A549 (cell line): ENCODE data around the gene RFX1. TPM values are rescaled to one million over a fixed set of nuclear protein-coding genes. Genes with fewer than 3 reads are reported as not detected.
A peak's percentile ranks its signal among the peaks of the same experiment; 100 is the strongest.

Source experiments
- ATAC-seq, 2 experiments: fragments of 200-7000 bp in 1 of 2; fragments of >200 bp in 1 of 2; cut with Nextera tagmentation in 1 of 2; cut with Tn5 transposase in 1 of 2; 3 replicates each; pipeline versions ENCODE4 v1.8.0 to v1.9.1; 2018 to 2020; ENCODE audit warnings: mild to moderate bottlenecking in 1 of 2, moderate library complexity in 1 of 2
- CTCF ChIA-PET: fragments of 300-600 bp; sonication (Branson Sonifier 250); formaldehyde crosslinking; extraction: SDS; loops from one replicate; lab custom pipeline; 2021; ENCODE audit warnings: antibody characterized with exemption, inconsistent platforms; lab: Yijun Ruan, JAX
- POLR2A ChIA-PET: fragments of 350-600 bp; formaldehyde crosslinking; extraction: SDS; loops from one replicate; lab custom pipeline; 2021; ENCODE audit warnings: antibody characterized with exemption, inconsistent platforms; lab: Yijun Ruan, JAX
- DNase-seq, 2 experiments: peaks; one replicate each; pipeline versions ENCODE4 v3.0.0 to v3.0.0-alpha.2; 2011 to 2016; ENCODE audit warnings: low read depth in 1 of 2, low spot score in 1 of 2
- FAIRE-seq: peaks from 2 replicates; lab custom pipeline; 2011; peaks lifted over from hg19 to GRCh38; lab: Jason Lieb, UNC
- H3K27ac ChIP-seq, 2 experiments: fragments of >200 bp; sonication (Bioruptor Twin); formaldehyde crosslinking; 3 replicates each; pipeline ENCODE4 v1.5.1; 2016 to 2017
- H3K4me1 ChIP-seq: fragments of >200 bp; sonication (Bioruptor Twin); formaldehyde crosslinking; 3 replicates; pipeline ENCODE4 v1.6.1; 2016
- H3K4me2 ChIP-seq: fragments of >200 bp; sonication (Bioruptor Twin); formaldehyde crosslinking; 3 replicates; pipeline ENCODE4 v1.6.1; 2016
- H3K4me3 ChIP-seq: fragments of >200 bp; sonication (Bioruptor Twin); formaldehyde crosslinking; 3 replicates; pipeline ENCODE4 v1.5.1; 2016
- H3K9me3 ChIP-seq: fragments of >200 bp; sonication (Bioruptor Twin); formaldehyde crosslinking; 3 replicates; pipeline ENCODE4 v1.6.1; 2016
- CBX2 ChIP-seq: fragments of 200-600 bp; sonication (generic); IDR thresholded peaks from 2 replicates; pipeline ENCODE4 v1.6.1; 2016; ENCODE audit warnings: low read depth, mild to moderate bottlenecking, borderline replicate concordance
- CBX8 ChIP-seq: fragments of 200-600 bp; sonication (generic); IDR thresholded peaks from 2 replicates; pipeline ENCODE4 v1.6.1; 2016
- CHD2 ChIP-seq: fragments of 150-350 bp; IDR thresholded peaks from 2 replicates; pipeline ENCODE4 v1.6.1; 2014; ENCODE audit warnings: low read length; ENCODE audit not compliant: partially characterized antibody
- EHF ChIP-seq: fragments of 250-450 bp; sonication (Bioruptor Pico); IDR thresholded peaks from 2 replicates; pipeline ENCODE4 v1.5.0; 2020; ENCODE audit warnings: mild to moderate bottlenecking
- EP300 ChIP-seq, 2 experiments: fragments of >200 bp; sonication (Bioruptor Twin); formaldehyde crosslinking; IDR thresholded peaks; 2 replicates in 1 of 2; 3 replicates in 1 of 2; pipeline ENCODE4 v1.6.1; 2016 to 2017
- ESRRA ChIP-seq: fragments of 150-350 bp; IDR thresholded peaks from 2 replicates; pipeline ENCODE4 v1.6.1; 2014; ENCODE audit warnings: mild to moderate bottlenecking, low read length, borderline replicate concordance
- FOXS1 ChIP-seq: fragments of 250-450 bp; sonication (Bioruptor Pico); IDR thresholded peaks from 2 replicates; pipeline ENCODE4 v1.5.0; 2020; ENCODE audit warnings: mild to moderate bottlenecking, moderate library complexity
- GATA3 ChIP-seq: IDR thresholded peaks from 2 replicates; pipeline ENCODE4 v1.6.1; 2012; ENCODE audit warnings: borderline replicate concordance
- HDAC2 ChIP-seq: fragments of 200-600 bp; sonication (generic); IDR thresholded peaks from 2 replicates; pipeline ENCODE4 v1.6.1; 2016
- HEYL ChIP-seq: fragments of 250-450 bp; sonication (Bioruptor Pico); IDR thresholded peaks from 2 replicates; pipeline ENCODE4 v1.8.0; 2021; ENCODE audit warnings: mild to moderate bottlenecking, moderate library complexity
- HOXB13 ChIP-seq: fragments of 250-450 bp; sonication (Bioruptor Pico); IDR thresholded peaks from 2 replicates; pipeline ENCODE4 v1.5.0; 2020; ENCODE audit warnings: low read depth, mild to moderate bottlenecking, moderate library complexity
- JUNB ChIP-seq: fragments of >200 bp; sonication (Bioruptor Twin); formaldehyde crosslinking; IDR thresholded peaks from 2 replicates; pipeline ENCODE4 v1.6.1; 2016
- MAFK ChIP-seq: fragments of 450-650 bp; IDR thresholded peaks from 2 replicates; pipeline ENCODE4 v1.6.1; 2014; ENCODE audit not compliant: partially characterized antibody
- MAZ ChIP-seq: fragments of 150-350 bp; IDR thresholded peaks from 2 replicates; pipeline ENCODE4 v1.6.1; 2014; ENCODE audit warnings: antibody characterized with exemption, low read depth, low read length, borderline replicate concordance
- NFE2L2 ChIP-seq: fragments of 150-350 bp; conservative IDR thresholded peaks from 2 replicates; pipeline ENCODE4 v1.6.1; 2014; ENCODE audit warnings: low read length
- POLR2A ChIP-seq: IDR thresholded peaks from 2 replicates; pipeline ENCODE4 v1.6.1; 2012; ENCODE audit warnings: mild to moderate bottlenecking, low read length
- POLR2AphosphoS2 ChIP-seq: conservative IDR thresholded peaks from 2 replicates; pipeline ENCODE4 v1.6.1; 2012; ENCODE audit warnings: low read length, improper control_type of control experiment, inconsistent platforms
- RAD21 ChIP-seq, 2 experiments: fragments of >200 bp in 1 of 2; sonication (Bioruptor Twin) in 1 of 2; formaldehyde crosslinking in 1 of 2; IDR thresholded peaks in 1 of 2; conservative IDR thresholded peaks in 1 of 2; 2 replicates in 1 of 2; 3 replicates in 1 of 2; pipeline ENCODE4 v1.6.1; 2012 to 2018; ENCODE audit warnings: inconsistent platforms in 1 of 2
- RARB ChIP-seq: fragments of 250-450 bp; sonication (Bioruptor Pico); IDR thresholded peaks from 2 replicates; pipeline ENCODE4 v1.8.0; 2021; ENCODE audit warnings: mild to moderate bottlenecking, moderate library complexity
- RCOR1 ChIP-seq: fragments of 150-350 bp; IDR thresholded peaks from 2 replicates; pipeline ENCODE4 v1.6.1; 2014; ENCODE audit warnings: antibody characterized with exemption, low read length, low read depth
- RNF2 ChIP-seq: fragments of 200-600 bp; sonication (generic); IDR thresholded peaks from 2 replicates; pipeline ENCODE4 v1.6.1; 2016; ENCODE audit warnings: low read depth, mild to moderate bottlenecking, antibody characterized with exemption, moderate library complexity, borderline replicate concordance
- SMC3 ChIP-seq: fragments of >200 bp; sonication (Bioruptor Twin); formaldehyde crosslinking; IDR thresholded peaks from 3 replicates; pipeline ENCODE4 v1.6.1; 2018; ENCODE audit warnings: inconsistent platforms
- SREBF2 ChIP-seq: fragments of 450-650 bp; IDR thresholded peaks from 2 replicates; pipeline ENCODE4 v1.6.1; 2014; ENCODE audit warnings: mild to moderate bottlenecking, moderate library complexity
- TFCP2L1 ChIP-seq: fragments of 250-450 bp; sonication (Bioruptor Pico); IDR thresholded peaks from 2 replicates; pipeline ENCODE4 v1.5.0; 2021; ENCODE audit warnings: mild to moderate bottlenecking
- ZFP36 ChIP-seq: fragments of 450-650 bp; IDR thresholded peaks from 2 replicates; pipeline ENCODE4 v1.6.1; 2014; ENCODE audit warnings: borderline replicate concordance; ENCODE audit not compliant: partially characterized antibody
- ZSCAN20 ChIP-seq: fragments of 250-450 bp; sonication (Bioruptor Pico); IDR thresholded peaks from 2 replicates; pipeline ENCODE4 v1.8.0; 2022; ENCODE audit warnings: mild to moderate bottlenecking, moderate library complexity
- WGBS: methylation state at CpG from one replicate; pipeline ENCODE4 v1.1.6; 2017; ENCODE audit errors: missing lambda C conversion rate; 5-methylcytosine and 5-hydroxymethylcytosine counted together
- polyA plus RNA-seq, 4 experiments: library from polyadenylated mRNA; depleted of rRNA in 3 of 4; stranded (reverse); fragments of >200 nt; fragmentation: RNase III in 1 of 4; extraction: RNeasy Plus Mini Kit Qiagen cat#74134 plus additional on column Dnase treatment in 1 of 4; gene quantifications; 2 replicates in 3 of 4; 3 replicates in 1 of 4; pipeline ENCODE4 v1.2.3, GENCODE V29; 2011 to 2017
- TF ChIP-seq, protein P1 (sequence below): IDR thresholded peaks from 2 replicates; pipeline ENCODE4 v1.6.1; 2012
- TF ChIP-seq, protein P2 (sequence below): fragments of 250-450 bp; sonication (Bioruptor Pico); IDR thresholded peaks from 2 replicates; pipeline ENCODE4 v1.5.0; 2020; ENCODE audit warnings: low read depth, mild to moderate bottlenecking, moderate library complexity
- TF ChIP-seq, protein P3 (sequence below): IDR thresholded peaks from 2 replicates; pipeline ENCODE4 v1.6.1; 2012; ENCODE audit warnings: low read depth, borderline replicate concordance
- TF ChIP-seq, protein P4 (sequence below): fragments of >200 bp; sonication (Bioruptor Twin); formaldehyde crosslinking; IDR thresholded peaks from 3 replicates; pipeline ENCODE4 v1.5.1; 2016
- TF ChIP-seq, protein P5 (sequence below): fragments of >200 bp; sonication (Bioruptor Twin); formaldehyde crosslinking; IDR thresholded peaks from 3 replicates; pipeline ENCODE4 v1.6.1; 2016

Gene RFX1
- polyA plus RNA-seq, 2 of the 4 experiments (the other 2 are of a cell fraction): 0.57 to 5.4 TPM

DNA sequence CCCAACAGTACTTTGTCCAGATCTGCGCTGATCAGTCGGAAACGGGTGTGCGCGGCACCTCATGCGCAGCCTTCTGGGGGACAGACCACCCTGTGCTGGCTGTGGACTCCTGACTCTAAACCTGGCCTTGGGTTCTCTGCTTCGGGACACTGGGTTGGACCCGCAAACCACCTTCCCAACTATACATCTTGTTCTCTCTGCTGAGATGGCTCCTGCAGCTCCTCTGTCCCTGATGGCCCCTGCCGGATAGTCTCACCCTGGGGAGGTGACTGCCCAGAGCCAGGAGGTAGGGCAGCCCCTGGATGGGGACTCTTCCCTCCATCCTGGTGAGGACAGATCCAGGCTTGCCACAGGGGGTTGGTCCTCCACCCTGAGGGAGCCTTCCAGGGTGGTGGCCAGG is 23.3 kb downstream of the RFX1 start (continued):
- no peak for TF ChIP-seq TFCP2L1 (CRISPR knock-in tag)
- TF ChIP-seq CHD2: no peak
- TF ChIP-seq JUNB: no peak
- no peak for TF ChIP-seq CBX2

DNA sequence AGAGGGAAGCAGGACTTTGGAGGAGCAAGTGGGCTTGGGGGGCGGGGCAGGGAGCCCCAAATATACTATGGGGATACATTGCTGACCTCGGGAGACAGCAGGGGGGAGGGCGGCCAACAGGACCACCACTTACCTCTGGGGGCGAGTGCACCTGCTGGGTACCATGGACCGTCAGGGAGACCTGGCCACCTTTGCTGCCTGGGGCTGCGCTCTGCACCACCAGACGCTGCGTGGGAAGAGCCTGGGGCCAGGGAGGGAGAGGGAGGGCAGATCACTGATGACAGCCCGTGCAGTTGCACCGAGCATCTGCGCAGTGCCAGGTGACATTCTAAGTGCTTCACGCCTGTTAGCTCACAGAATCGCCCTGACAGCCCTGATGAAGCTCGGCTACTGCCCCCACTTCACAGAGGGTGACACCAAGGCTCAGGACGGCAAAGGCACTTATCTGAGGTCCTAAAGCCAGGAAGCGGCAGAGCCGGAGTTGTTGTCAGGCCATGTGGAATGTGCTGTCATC is 24.1 kb downstream of the RFX1 start:
- CTCF ChIA-PET: no interaction called here
- no peak overlapping the region for H3K4me3 ChIP-seq
- H3K27ac ChIP-seq: no peak overlapping the region
- no peak for FAIRE-seq
- H3K9me3 ChIP-seq: no peaks in the 10 kb centered on the region
- POLR2A ChIA-PET: no interaction called here
- DNase-seq: no peak
- ATAC-seq: no peak
- TF ChIP-seq SREBF2 (no peak), HEYL (CRISPR knock-in tag) (no peak), ZFP36 (no peak), ESRRA (no peak), CBX8 (no peak), POLR2A (no peak), EHF (no peak), RNF2 (no peak), HDAC2 (no peak), GATA3 (no peak), SMC3 (no peak), POLR2AphosphoS2 (no peak)
- TF ChIP-seq, protein P1, sequence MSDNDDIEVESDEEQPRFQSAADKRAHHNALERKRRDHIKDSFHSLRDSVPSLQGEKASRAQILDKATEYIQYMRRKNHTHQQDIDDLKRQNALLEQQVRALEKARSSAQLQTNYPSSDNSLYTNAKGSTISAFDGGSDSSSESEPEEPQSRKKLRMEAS: no peak
- TF ChIP-seq, all 56 proteins: peak for 0
- no peak overlapping the region for H3K4me2 ChIP-seq
- WGBS: 98% methylated on average over 8 of the region's 17 CpGs
- H3K4me1 ChIP-seq: no peaks in the 10 kb centered on the region

DNA sequence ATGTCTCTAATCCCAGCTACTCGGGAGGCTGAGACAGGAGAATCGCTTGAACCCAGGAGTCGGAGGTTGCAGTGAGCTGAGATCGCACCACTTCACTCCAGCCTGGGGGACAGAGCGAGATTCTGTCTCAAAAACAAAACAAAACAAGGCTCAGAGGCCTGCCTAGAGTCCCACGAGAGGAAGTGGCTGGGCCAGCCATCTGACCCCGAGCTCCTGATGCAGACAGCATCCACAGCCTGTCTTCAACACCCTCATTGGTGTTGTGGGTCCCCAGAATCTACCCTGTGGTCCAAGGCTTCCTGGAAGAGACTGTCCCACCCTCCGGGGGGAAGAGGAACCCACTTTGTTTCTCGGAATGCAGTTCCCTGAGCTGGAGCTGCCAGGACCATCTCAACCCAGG is 24.7 kb downstream of the RFX1 start:
- TF ChIP-seq JUNB: no peak
- no peak overlapping the region for H3K27ac ChIP-seq
- ChIA-PET CTCF (no interaction called here), POLR2A (no interaction called here)
- H3K4me1 ChIP-seq: no peaks in the 10 kb centered on the region
- H3K9me3 ChIP-seq: no peaks in the 10 kb centered on the region
- no peak for ATAC-seq
- H3K4me3 ChIP-seq: no peak overlapping the region
- no peak for DNase-seq
- no peak for FAIRE-seq
- no peak overlapping the region for H3K4me2 ChIP-seq
- 95% methylated on average over 7 of the region's 9 CpGs for WGBS

DNA sequence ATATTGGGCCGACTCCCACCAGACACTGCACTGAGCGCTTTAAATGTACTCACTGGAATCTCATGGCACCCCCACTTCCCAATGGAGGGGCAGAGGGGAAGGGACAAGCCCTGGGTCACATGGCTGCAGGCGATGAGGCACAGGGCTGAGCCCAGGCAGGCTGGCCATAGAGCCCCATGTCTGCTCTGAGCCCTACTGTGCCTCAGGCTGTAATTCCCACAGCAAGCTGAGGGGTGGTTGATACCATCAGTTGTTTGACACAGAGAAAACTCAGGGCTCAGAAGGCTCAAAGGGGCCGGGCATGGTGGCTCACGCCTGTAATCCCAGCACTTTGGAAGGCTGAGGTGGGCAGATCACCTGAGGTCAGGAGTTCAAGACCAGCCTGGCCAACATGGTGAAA is 25.1 kb downstream of the RFX1 start:
- 94% methylated on average over 5 of the region's 5 CpGs for WGBS
- no peaks in the 10 kb centered on the region for H3K4me1 ChIP-seq
- CTCF ChIA-PET: interaction anchor here (0.8 kb wide), 1 partner anchor 94 kb away, joined by 4 read pairs; no protein-coding TSS in a partner anchor
- POLR2A ChIA-PET: no interaction called here
- H3K27ac ChIP-seq: no peak overlapping the region
- no peak overlapping the region for H3K4me3 ChIP-seq
- DNase-seq: no peak
- H3K4me2 ChIP-seq: no peak overlapping the region
- FAIRE-seq: no peak
- peak in 1 of 2 experiments; percentile 17; a peak in 1 of 6 replicates for ATAC-seq
- H3K9me3 ChIP-seq: no peaks in the 10 kb centered on the region
- TF ChIP-seq, protein P2, sequence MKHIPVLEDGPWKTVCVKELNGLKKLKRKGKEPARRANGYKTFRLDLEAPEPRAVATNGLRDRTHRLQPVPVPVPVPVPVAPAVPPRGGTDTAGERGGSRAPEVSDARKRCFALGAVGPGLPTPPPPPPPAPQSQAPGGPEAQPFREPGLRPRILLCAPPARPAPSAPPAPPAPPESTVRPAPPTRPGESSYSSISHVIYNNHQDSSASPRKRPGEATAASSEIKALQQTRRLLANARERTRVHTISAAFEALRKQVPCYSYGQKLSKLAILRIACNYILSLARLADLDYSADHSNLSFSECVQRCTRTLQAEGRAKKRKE (CRISPR knock-in tag): no peak
- TF ChIP-seq EP300 (IDR thresholded peaks at IDR 0.05) (no peak), MAFK (no peak), MAZ (no peak), RCOR1 (no peak), RARB (CRISPR knock-in tag) (no peak), ESRRA (no peak), NFE2L2 (no peak), ZSCAN20 (CRISPR knock-in tag) (no peak), HOXB13 (CRISPR knock-in tag) (no peak), FOXS1 (CRISPR knock-in tag) (no peak), RAD21 (conservative IDR thresholded peaks at IDR 0.05 in 1 of 2, IDR thresholded peaks at IDR 0.05 in 1 of 2) (no peak), SREBF2 (no peak), GATA3 (no peak)
- TF ChIP-seq, protein P1: no peak
- TF ChIP-seq, protein P3, sequence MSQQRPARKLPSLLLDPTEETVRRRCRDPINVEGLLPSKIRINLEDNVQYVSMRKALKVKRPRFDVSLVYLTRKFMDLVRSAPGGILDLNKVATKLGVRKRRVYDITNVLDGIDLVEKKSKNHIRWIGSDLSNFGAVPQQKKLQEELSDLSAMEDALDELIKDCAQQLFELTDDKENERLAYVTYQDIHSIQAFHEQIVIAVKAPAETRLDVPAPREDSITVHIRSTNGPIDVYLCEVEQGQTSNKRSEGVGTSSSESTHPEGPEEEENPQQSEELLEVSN: no peak
- TF ChIP-seq, protein P4, sequence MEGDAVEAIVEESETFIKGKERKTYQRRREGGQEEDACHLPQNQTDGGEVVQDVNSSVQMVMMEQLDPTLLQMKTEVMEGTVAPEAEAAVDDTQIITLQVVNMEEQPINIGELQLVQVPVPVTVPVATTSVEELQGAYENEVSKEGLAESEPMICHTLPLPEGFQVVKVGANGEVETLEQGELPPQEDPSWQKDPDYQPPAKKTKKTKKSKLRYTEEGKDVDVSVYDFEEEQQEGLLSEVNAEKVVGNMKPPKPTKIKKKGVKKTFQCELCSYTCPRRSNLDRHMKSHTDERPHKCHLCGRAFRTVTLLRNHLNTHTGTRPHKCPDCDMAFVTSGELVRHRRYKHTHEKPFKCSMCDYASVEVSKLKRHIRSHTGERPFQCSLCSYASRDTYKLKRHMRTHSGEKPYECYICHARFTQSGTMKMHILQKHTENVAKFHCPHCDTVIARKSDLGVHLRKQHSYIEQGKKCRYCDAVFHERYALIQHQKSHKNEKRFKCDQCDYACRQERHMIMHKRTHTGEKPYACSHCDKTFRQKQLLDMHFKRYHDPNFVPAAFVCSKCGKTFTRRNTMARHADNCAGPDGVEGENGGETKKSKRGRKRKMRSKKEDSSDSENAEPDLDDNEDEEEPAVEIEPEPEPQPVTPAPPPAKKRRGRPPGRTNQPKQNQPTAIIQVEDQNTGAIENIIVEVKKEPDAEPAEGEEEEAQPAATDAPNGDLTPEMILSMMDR: no peak
- TF ChIP-seq, protein P5, sequence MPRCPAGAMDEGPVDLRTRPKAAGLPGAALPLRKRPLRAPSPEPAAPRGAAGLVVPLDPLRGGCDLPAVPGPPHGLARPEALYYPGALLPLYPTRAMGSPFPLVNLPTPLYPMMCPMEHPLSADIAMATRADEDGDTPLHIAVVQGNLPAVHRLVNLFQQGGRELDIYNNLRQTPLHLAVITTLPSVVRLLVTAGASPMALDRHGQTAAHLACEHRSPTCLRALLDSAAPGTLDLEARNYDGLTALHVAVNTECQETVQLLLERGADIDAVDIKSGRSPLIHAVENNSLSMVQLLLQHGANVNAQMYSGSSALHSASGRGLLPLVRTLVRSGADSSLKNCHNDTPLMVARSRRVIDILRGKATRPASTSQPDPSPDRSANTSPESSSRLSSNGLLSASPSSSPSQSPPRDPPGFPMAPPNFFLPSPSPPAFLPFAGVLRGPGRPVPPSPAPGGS: no peak
